ENCODE data around the gene OR52W1.
"Not testable (repeated sequence)": the region's sequence is repeated elsewhere in the genome, so short reads cannot be mapped to it uniquely, and the experiment has no call there.

The OR52W1 gene

GRCh38 chr11:6248897-6249296 lies 49.9 kb downstream of the OR52W1 start:
- not testable (repeated sequence) for H3K23ac ChIP-seq (ENCODE audit: low read length); H2AFZ ChIP-seq (ENCODE audit: insufficient read depth, low read length, poor library complexity); H3K79me2 ChIP-seq (ENCODE audit: control insufficient read depth, insufficient read depth, low read length, poor library complexity); H3K14ac ChIP-seq (ENCODE audit: low read length); H3K4ac ChIP-seq (ENCODE audit: low read depth, low read length); H3K4me1 ChIP-seq (ENCODE audit: control insufficient read depth in 1 of 2, insufficient read depth in 2 of 2, low read length in 2 of 2); H3K36me3 ChIP-seq (ENCODE audit: control insufficient read depth in 1 of 2, insufficient read depth in 2 of 2, low read length in 2 of 2); H3K79me1 ChIP-seq (ENCODE audit: low read length); H3K27me3 ChIP-seq (ENCODE audit: insufficient read depth, low read length); H3K4me3 ChIP-seq (ENCODE audit: low read depth, low read length); H3K9ac ChIP-seq (ENCODE audit: low read length); H3K9me3 ChIP-seq (ENCODE audit: insufficient read depth, low read depth, low read length); H3K18ac ChIP-seq (ENCODE audit: low read length); H4K12ac ChIP-seq (ENCODE audit: low read depth, low read length); H4K91ac ChIP-seq (ENCODE audit: low read depth, low read length); H2AK5ac ChIP-seq (ENCODE audit: low read length); H2BK12ac ChIP-seq (ENCODE audit: low read length); H3K4me2 ChIP-seq (ENCODE audit: low read length); DNase-seq; H2BK120ac ChIP-seq (ENCODE audit: insufficient read depth, low read length, poor library complexity); H4K8ac ChIP-seq (ENCODE audit: low read depth, low read length)
- no CpG with 5 or more reads among the region's 3 CpGs for WGBS (ENCODE audit: extremely low coverage, insufficient coverage, insufficient read length)
- Histone ChIP-seq H3K27ac (ENCODE audit: low read depth, low read length) (peak overlapping the region; percentile 68), H2BK5ac (ENCODE audit: low read depth, low read length, poor library complexity) (peak overlapping the region; percentile 32)
